HG03060 (cell line): ENCODE results near the gene PDE4B.

ENCODE experiments used
- ATAC-seq: cut with Tn5 transposase; IDR thresholded peaks from one replicate; pipeline ENCODE4 v1.9.1; 2021; ENCODE audit warnings: low read depth, moderate number of reproducible peaks; ENCODE audit not compliant: unreplicated experiment

Gene PDE4B

GRCh38 chr1:66346057-66346795 lies 553.5 kb downstream of the PDE4B start:
- no peak for ATAC-seq

DNA sequence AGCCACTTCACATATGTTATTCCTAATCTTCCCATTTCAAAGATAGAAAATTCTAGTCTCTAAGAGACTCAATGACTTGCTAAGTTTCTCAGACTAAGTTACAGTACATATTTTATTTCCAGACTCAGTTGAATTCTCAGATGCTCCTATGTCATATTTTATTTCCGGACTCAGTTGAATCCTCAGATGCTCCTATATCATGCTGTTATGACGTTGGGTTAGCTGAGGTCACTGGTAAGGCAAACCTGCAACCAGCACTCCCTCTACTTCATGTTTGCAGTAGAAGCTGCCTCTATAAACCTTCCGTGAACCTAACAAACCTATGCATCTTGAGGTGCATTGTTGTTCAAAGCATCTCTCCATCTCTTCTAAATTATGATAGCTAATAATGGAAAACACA lies 554.2 kb downstream of the PDE4B start:
- no peak for ATAC-seq

GRCh38 chr1:66348776-66349175 lies 556.1 kb downstream of the PDE4B start:
- no peak for ATAC-seq

GRCh38 chr1:66349242-66349641 lies 556.5 kb downstream of the PDE4B start:
- ATAC-seq, result no peak

DNA sequence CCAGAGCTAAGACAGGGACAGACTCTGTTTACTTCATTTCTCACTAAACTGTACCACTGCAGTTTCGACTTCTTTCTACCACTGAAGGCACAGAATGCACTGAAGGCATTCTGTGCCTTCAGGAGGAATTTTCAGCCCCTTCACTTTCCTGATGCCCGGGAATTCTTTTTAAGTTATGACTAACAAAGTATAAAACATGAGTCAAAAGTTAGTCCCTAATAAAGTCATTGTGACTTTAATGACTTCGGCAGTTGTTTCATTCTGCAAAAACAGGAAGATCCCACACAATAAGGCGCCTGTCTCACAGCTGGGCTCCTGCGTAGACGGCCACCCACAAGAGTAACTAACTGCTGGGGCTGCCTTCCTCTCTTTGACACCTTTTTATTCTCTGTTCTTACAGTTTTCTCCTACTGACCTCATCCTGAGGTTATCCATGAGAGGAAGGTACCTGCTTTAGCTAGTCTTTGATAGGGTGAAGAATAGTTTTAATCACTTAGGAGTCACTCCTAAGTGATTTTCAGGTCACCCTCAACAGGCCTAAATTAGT lies 557.4 kb downstream of the PDE4B start:
- peak; percentile 45 for ATAC-seq

GRCh38 chr1:66351478-66351877 lies 558.8 kb downstream of the PDE4B start:
- ATAC-seq, result no peak

GRCh38 chr1:66351913-66352312 lies 559.2 kb downstream of the PDE4B start:
- ATAC-seq, result no peak

- ATAC-seq, result no peak
Observed at GRCh38 chr1:66352792-66353191, 560.1 kb downstream of the PDE4B start.

GRCh38 chr1:66353257-66353656 lies 560.6 kb downstream of the PDE4B start:
- ATAC-seq, result no peak

GRCh38 chr1:66354311-66355201 lies 561.9 kb downstream of the PDE4B start:
- no peak for ATAC-seq

- no peak for ATAC-seq
Observed at GRCh38 chr1:66355756-66356155, 563.1 kb downstream of the PDE4B start.

DNA sequence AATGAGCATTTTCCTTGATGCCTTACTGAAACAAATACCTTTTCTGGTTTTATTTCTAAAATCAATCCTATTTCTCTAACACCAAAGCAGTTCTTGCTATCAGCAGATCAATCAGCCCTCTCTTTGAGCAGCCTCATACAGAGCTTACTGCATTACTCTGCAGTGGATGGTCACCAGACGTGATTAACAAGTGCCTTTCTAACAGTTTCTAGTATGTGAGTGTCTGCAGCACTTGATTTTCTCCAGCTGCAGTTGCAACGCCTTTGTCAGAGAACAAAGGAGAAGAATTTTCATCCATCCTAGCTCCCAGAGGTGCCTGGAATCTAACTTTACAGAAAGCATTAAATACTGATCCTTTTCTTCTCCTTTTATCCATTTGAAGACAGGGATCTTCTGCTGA lies 563.9 kb downstream of the PDE4B start:
- ATAC-seq, result no peak

GRCh38 chr1:66357021-66357420 lies 564.3 kb downstream of the PDE4B start:
- ATAC-seq, result no peak

DNA sequence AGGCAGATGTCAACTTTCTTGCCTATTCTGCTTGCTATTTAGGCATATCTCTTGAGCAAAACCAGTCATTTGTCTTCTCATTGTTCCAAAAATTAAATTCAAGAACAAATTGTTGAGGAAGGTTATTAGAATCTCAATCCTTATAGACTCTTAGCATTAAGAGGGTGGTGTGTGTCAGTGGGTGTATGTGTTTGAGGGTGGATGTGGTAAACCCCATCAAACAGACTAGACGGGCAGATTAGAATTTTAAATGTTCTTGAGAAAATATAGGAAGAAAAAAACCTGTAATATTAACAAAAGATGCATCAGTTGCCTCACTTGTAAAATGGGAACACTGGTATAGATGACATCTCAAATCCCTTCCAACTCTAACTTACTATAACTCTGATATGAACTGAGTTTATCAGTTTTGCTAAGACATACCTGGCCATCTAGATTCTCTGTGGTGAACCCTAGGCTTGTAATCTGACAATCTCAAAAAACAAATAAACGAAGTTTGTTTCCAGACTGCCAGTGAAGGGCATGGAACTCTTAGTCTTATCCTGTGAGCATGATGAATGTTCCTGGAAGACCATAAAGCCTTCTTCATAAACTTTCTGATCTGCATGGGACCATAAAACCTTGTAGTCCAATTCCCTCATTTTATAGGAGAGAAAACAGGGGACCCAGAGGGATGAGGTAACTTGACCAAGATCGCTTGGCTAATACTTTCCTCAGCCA lies 564.9 kb downstream of the PDE4B start:
- ATAC-seq, result no peak

DNA sequence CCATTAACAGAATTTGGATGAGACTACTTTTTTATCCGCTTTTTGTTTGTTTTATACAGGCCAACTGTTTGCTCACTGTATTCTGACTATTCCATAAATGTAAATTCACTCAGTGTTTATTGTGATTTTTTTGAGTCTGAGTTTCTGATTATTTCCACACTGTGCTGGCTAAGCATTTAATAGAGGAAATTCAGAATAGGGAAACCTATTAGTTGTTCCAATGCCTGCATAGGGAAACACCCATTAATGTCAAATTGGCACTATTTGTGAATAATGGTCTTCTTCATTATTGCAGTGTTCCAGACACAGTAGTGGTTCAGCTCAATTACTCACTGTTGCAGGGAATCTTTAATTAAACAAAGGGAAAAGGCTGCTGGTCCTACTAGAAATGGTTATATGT lies 566.6 kb downstream of the PDE4B start:
- no peak for ATAC-seq

DNA sequence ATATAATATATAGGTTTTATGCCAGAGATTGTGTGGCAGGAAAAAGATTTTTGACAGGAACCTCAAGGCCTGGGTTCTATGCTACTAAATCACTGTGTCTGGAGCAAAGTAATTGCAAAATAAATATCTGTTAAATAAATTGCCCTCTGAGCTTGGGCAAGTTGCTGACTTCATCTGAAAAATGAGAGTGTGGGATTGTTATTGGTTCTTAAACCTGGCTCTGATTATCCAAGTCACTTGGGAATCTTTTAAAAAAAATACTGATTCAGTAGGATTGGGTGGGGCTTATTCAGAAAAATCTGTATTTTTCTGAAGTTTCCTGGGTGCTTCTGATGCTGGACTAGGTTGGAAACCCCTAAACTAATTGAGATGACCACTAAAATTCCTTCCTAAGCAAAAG lies 567.1 kb downstream of the PDE4B start:
- ATAC-seq, result no peak

DNA sequence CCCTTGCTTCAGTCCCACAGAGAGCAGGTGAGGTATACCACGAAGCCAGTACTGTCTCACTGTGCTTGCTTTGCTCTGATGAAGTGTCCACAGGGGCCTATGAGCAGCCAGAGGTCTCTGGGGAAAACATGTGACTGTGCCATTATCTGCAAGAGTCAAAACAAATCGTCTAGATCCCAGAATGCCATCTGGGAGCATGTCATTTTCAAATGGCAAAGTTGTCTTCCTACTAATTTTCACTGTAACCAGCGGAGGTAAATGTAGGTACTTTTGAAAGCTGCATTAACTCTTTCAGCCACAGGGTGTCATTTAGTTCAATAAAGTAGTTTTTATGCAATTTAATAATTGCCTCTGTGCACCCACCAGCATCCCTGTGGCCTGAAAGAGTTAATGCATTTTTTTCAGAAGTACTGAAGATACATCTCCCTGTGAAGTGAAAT lies 567.6 kb downstream of the PDE4B start:
- ATAC-seq, result no peak

DNA sequence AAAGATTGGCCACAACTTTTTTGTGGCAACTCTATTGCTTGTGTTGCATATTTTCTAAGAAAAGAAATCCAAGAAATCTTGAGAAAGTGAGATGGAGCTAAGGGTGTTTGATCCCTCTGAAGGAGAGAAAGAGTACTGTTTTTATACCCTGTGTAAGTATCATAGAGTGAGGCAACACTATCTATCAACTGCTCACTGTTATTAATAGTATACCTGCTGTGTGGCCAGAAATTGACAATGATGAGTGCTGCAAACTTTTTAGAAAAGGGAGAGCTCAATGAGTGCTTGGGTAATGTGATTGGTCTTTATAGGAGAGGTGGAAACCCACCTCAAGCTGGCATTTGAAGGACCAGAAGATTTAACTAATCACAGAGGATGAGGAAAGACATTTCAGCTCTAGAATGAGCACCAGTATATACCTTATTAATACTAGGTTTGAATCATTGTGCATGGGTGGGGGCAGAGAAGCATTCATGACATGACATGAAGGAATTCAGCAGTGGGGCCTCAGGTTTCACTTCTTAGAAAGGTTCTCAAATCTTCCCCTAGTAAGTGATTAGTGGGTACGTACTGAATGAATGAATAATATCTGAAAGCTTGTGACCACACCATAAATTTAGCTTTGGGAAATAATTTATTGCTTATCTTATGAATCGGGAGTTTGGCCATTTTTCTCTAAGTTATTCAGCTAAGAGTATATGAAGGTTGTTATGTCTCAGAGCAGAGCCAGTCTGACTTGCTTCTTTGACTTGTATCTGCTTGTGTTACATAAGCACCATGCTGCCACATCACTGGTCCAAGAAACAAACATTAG lies 572.1 kb downstream of the PDE4B start:
- peak; percentile 65 for ATAC-seq

- ATAC-seq, result no peak
Observed at GRCh38 chr1:66365635-66366034, 572.9 kb downstream of the PDE4B start.

DNA sequence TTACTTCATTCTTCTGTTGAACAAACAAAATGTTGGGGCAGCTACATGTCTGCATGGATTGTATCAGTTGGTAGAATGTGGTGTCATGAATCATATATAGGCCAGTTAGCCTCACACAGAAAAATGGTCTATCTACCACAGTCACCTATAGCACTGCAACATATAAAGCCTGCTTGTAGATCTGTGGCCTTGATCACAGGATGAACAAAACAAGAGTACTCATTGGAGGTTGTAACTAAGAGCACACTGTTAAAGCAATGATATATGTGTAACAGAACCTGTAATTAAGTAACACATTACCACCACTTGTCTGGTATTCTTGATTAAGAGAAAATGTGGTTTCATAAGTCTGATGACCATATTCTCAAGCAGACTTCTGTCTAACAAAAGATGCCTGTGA lies 573.9 kb downstream of the PDE4B start:
- ATAC-seq, result no peak
